GM12875 (cell line): ENCODE results near the gene OR2AT4.

Experiments
- H3K4me3 ChIP-seq: one replicate; pipeline ENCODE4 v1.5.1; 2011; ENCODE audit warnings: low read depth, low read length, control low read depth
- TF ChIP-seq, protein P1 (sequence below): IDR thresholded peaks from 2 replicates; pipeline ENCODE4 v1.5.1; 2011; ENCODE audit warnings: low read depth, mild to moderate bottlenecking, control low read depth, inconsistent platforms, low read length, moderate library complexity, borderline replicate concordance; ENCODE audit not compliant: insufficient read depth

OR2AT4 gene

DNA sequence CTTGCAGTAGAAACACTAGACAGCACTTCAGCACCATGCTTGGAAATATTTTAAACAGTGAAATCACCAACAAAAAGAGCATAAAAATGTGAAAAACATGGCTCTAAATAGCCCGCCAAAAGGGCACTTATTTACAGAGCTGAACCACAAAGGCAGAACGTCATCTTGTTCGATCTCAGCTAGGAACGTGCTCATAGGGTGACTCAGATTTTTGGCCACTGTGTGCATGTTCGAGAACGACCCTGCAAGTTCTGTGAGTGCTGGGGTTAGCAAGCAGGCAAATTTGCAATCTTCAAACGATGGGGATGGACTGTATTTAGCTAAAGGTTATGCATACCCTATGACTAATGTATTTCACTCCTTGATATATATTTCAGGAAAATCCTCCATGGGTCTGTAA is 30.6 kb downstream of the OR2AT4 start:
- H3K4me3 ChIP-seq, result no peak overlapping the region
- TF ChIP-seq, protein P1, sequence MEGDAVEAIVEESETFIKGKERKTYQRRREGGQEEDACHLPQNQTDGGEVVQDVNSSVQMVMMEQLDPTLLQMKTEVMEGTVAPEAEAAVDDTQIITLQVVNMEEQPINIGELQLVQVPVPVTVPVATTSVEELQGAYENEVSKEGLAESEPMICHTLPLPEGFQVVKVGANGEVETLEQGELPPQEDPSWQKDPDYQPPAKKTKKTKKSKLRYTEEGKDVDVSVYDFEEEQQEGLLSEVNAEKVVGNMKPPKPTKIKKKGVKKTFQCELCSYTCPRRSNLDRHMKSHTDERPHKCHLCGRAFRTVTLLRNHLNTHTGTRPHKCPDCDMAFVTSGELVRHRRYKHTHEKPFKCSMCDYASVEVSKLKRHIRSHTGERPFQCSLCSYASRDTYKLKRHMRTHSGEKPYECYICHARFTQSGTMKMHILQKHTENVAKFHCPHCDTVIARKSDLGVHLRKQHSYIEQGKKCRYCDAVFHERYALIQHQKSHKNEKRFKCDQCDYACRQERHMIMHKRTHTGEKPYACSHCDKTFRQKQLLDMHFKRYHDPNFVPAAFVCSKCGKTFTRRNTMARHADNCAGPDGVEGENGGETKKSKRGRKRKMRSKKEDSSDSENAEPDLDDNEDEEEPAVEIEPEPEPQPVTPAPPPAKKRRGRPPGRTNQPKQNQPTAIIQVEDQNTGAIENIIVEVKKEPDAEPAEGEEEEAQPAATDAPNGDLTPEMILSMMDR, result no peak

DNA sequence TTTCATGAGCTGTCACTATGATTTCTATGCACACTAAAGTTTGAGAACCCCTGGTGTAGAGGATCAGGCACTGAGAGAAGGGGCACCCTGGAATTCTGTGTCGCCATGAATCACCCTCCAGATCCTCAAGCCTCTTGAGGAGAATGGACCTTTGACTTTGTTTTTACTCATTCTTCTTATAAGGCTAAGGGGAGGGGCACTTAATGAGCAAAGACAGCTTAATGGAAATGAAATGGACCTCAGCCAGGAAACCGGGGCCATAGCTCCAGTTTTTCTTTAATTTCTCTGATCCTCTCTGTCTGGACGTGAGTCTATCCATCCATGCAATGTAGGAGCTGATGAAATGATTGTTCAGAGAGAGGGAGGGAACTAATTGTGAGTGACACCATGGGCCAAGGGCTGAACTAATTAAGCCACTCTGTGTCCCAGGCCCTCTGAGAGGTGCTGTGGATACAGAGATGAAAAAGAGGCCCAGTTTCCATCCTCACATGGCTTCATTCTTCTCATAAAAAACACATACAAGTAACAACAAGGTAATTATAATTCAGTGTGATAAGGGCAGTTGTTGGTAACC is 32.8 kb downstream of the OR2AT4 start:
- TF ChIP-seq, protein P1, result no peak
- no peak overlapping the region for H3K4me3 ChIP-seq

DNA sequence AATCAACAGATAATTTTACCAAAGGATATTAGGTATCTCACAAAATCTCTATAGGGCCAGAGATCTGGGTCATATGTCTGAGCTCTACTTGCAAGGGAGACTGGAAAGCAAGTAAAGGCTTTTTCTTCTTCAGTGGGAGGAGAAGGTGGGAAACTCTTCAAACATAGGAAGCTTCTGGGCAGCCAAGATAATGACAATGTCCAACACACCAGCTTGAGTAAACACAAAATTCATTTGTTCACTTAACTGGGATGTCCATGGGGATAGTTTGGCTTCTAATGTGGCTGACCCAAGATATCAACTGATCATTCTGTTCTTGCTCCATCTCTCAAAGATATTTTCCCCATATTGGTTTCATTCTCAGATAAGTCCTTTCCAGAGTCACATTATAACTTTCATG is 37.4 kb downstream of the OR2AT4 start:
- TF ChIP-seq, protein P1, result no peak
- H3K4me3 ChIP-seq, result no peak overlapping the region

DNA sequence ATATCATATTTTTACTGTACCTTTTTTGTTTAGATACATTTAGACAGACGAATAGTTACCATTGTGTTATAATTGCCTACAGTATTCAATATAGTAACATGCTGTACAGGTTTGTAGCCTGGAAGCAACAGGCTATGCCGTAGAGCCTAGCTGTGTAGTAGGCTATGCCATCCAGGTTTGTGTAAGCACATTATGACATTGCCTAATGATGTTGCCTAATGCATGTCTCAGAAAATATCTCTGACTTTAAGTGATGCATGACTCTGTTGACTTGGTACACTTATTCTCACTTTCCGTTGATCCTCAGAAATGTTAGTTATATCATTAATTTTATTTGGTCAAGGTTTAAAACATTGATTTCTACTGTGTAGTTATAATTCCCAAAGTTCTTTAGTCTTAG is 39.9 kb downstream of the OR2AT4 start:
- H3K4me3 ChIP-seq, result no peak overlapping the region
- TF ChIP-seq, protein P1, result no peak

DNA sequence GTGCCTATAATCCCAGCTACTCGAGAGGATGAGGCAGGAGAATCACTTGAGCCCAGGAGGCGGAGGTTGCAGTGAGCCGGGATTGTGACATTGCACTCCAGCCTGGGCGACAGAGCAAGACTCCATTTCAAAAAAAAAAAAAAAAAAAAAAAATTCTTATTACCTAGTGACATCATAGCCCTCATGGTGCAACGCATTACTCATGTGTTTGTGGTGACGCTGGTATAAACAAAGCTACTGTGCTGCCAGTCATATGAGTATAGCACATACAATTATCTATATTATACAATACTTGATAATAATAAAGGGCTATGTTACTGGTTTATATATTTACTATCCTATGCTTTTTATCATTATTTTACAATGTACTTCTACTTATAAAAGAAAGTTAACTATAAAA is 41.2 kb downstream of the OR2AT4 start:
- TF ChIP-seq, protein P1, result no peak
- H3K4me3 ChIP-seq, result no peak overlapping the region

DNA sequence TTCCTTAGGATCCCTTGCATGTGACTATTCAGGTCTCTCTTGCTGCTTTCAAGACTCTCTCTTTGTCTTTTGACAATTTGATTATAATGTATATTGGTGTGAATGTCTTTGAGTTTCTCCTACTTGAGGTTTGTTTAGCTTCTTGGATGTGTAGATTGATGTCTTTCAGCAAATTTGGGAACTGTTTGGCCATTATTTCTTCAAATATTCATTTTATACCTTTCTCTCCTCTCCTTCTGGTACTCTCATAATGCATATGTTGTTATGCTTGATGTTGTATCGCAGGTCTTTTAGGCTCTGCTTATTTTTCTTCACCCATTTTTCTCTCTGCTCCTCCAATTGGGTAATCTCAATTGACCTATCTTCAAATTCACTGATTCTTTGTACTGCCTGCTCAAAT is 44.2 kb downstream of the OR2AT4 start:
- no peak overlapping the region for H3K4me3 ChIP-seq
- TF ChIP-seq, protein P1, result no peak

DNA sequence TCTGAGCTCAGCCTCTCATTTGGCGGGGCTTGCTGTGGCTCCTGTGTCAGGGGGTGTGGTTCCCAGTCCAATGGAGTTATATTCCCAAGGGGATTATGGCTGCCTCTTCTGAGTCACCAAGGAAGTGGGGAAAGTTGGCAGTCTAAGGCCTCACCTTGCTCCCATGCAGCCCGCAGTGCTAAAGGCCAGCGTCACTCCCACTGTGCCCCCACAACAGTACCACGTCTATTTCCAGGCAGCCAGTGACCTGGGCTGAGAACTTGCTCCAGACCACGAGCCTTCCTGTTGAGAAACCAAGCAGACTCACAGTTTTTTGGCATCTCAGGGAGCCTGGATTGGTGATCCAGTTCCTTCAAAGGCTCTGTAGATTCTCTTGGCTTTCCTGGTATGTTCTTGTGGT is 45.6 kb downstream of the OR2AT4 start:
- no peak overlapping the region for H3K4me3 ChIP-seq
- TF ChIP-seq, protein P1, result no peak
